K562 (cell line): ENCODE measurements around the gene NYAP1. TPM values are rescaled to one million over a fixed set of nuclear protein-coding genes. Genes with fewer than 3 reads are reported as not detected.

ENCODE experiments used
- CAMTA2 ChIP-seq: fragments of 250-450 bp; sonication (Bioruptor Pico); conservative IDR thresholded peaks from 2 replicates; pipeline ENCODE4 v1.5.1; 2022
- CHD7 ChIP-seq: fragments of 200-600 bp; sonication (generic); IDR thresholded peaks from one replicate; pipeline ENCODE4 v1.6.1; 2012; ENCODE audit warnings: mild to moderate bottlenecking, low read depth, low read length, inconsistent platforms
- SMARCA4 ChIP-seq: fragments of 450-650 bp; IDR thresholded peaks from 2 replicates; pipeline ENCODE4 v1.6.1; 2016
- polyA plus RNA-seq, 8 experiments: library from polyadenylated mRNA; depleted of rRNA in 4 of 8; stranded (reverse) in 5 of 8; unstranded in 3 of 8; fragments of >200 nt; fragmentation: Nextera tagmentation in 2 of 8; fragmentation: Illumina TruSeq in 1 of 8; extraction: Ambion mirVana in 2 of 8; extraction: Trizol in 1 of 8; gene quantifications; 2 replicates each; pipeline versions ENCODE4 v1.2.1 to v1.2.3, GENCODE V29; 2011 to 2014; ENCODE audit warnings: inconsistent platforms in 1 of 8, missing spikeins in 1 of 8
- total RNA-seq, 7 experiments: library from RNA; depleted of rRNA in 6 of 7; stranded (reverse); fragments of >200 nt in 6 of 7; fragmentation: Illumina TruSeq in 2 of 7; extraction: Trizol in 2 of 7; gene quantifications; 2 replicates each; pipeline versions ENCODE4 v1.2.1 to v1.2.3, GENCODE V29; 2011 to 2021; ENCODE audit warnings: low replicate concordance in 1 of 7
- TF ChIP-seq, protein P1 (sequence below): sonication (generic); formaldehyde crosslinking; IDR thresholded peaks from 2 replicates; pipeline ENCODE4 v1.8.0; 2022; ENCODE audit warnings: mild to moderate bottlenecking, missing genetic modification reagents

The NYAP1 gene
- total and polyA plus RNA-seq, 9 of the 15 experiments (the other 6 are each of a cell fraction or from before 2014, with no cell fraction given), result 0.11 to 0.88 (median 0.22) TPM; not detected in 2

GRCh38 chr7:100538654-100539435 is 55.1 kb downstream of the NYAP1 start, which contains the start of gene AGFG2 (continued):
- TF ChIP-seq, protein P1, sequence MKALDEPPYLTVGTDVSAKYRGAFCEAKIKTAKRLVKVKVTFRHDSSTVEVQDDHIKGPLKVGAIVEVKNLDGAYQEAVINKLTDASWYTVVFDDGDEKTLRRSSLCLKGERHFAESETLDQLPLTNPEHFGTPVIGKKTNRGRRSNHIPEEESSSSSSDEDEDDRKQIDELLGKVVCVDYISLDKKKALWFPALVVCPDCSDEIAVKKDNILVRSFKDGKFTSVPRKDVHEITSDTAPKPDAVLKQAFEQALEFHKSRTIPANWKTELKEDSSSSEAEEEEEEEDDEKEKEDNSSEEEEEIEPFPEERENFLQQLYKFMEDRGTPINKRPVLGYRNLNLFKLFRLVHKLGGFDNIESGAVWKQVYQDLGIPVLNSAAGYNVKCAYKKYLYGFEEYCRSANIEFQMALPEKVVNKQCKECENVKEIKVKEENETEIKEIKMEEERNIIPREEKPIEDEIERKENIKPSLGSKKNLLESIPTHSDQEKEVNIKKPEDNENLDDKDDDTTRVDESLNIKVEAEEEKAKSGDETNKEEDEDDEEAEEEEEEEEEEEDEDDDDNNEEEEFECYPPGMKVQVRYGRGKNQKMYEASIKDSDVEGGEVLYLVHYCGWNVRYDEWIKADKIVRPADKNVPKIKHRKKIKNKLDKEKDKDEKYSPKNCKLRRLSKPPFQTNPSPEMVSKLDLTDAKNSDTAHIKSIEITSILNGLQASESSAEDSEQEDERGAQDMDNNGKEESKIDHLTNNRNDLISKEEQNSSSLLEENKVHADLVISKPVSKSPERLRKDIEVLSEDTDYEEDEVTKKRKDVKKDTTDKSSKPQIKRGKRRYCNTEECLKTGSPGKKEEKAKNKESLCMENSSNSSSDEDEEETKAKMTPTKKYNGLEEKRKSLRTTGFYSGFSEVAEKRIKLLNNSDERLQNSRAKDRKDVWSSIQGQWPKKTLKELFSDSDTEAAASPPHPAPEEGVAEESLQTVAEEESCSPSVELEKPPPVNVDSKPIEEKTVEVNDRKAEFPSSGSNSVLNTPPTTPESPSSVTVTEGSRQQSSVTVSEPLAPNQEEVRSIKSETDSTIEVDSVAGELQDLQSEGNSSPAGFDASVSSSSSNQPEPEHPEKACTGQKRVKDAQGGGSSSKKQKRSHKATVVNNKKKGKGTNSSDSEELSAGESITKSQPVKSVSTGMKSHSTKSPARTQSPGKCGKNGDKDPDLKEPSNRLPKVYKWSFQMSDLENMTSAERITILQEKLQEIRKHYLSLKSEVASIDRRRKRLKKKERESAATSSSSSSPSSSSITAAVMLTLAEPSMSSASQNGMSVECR (CRISPR knock-in tag), result peak; percentile 73; the same call in 1 of the 2 replicates
- TF ChIP-seq CHD7, result no peak
- no peak for TF ChIP-seq SMARCA4
- TF ChIP-seq CAMTA2 (CRISPR knock-in tag), result no peak
